Measurements from ENCODE around the gene CMTM8.

CMTM8 gene

GRCh38 chr3:32419742-32420125 lies 181.3 kb downstream of the CMTM8 start:
- H3K9ac ChIP-seq (ENCODE audit: low read length) = no peak overlapping the region
- H3K36me3 ChIP-seq (ENCODE audit: control insufficient read depth, insufficient read depth, low read length, severe bottlenecking) = no peaks in the 10 kb centered on the region
- H3K4me3 ChIP-seq (ENCODE audit: low read length) = no peak overlapping the region
- H3K4me1 ChIP-seq (ENCODE audit: control insufficient read depth, insufficient read depth, low read length) = peaks cover 30% of the 10 kb centered on the region
- H3K9me3 ChIP-seq (ENCODE audit: control insufficient read depth, low read length) = no peaks in the 10 kb centered on the region
- H3K27me3 ChIP-seq (replicated peaks; ENCODE audit: control insufficient read depth, insufficient read depth, low read length) = no peaks in the 10 kb centered on the region
- DNase-seq (ENCODE audit: low read depth) = no peak

Measured in adipocyte (in vitro differentiated cells).